IMR-90 (cell line): ENCODE data around the gene CREG1. TPM values are rescaled to one million over a fixed set of nuclear protein-coding genes. Genes with fewer than 3 reads are reported as not detected.

Source experiments
- ATAC-seq: fragments of 200-7000 bp; cut with Tn5 transposase; 2 replicates; pipeline ENCODE4 v1.9.1; 2020; ENCODE audit warnings: low read depth, mild to moderate bottlenecking, moderate library complexity
- BruUV-seq: library from RNA; stranded (reverse); fragments of 400-500 nt; replicated peaks from 2 replicates; lab custom pipeline; 2021; lab: Mats Ljungman, UMichigan
- CTCF ChIA-PET: fragments of 300-600 bp; formaldehyde crosslinking; extraction: SDS; loops from one replicate; lab custom pipeline; 2021; ENCODE audit warnings: antibody characterized with exemption; lab: Yijun Ruan, JAX
- POLR2A ChIA-PET: fragments of 300-600 bp; sonication (Branson Sonifier 250); formaldehyde crosslinking; loops from one replicate; lab custom pipeline; 2022; ENCODE audit warnings: antibody characterized with exemption; ENCODE audit not compliant: unreplicated experiment; lab: Charles Lee
- DNase-seq: peaks from one replicate; pipeline ENCODE4 v3.0.0; 2013
- H2AFZ ChIP-seq: replicated peaks from 2 replicates; pipeline ENCODE3; 2013; ENCODE audit warnings: low read length, mild to moderate bottlenecking; ENCODE audit not compliant: poor library complexity
- H2AK5ac ChIP-seq: 2 replicates; pipeline ENCODE4 v1.6.1; 2013; ENCODE audit warnings: low read depth, low read length, inconsistent platforms
- H2AK9ac ChIP-seq: replicated peaks from 2 replicates; pipeline ENCODE3; 2013; ENCODE audit warnings: mild to moderate bottlenecking, low read depth, low read length, moderate library complexity; ENCODE audit not compliant: poor library complexity
- H2BK120ac ChIP-seq: 2 replicates; pipeline ENCODE4 v1.6.1; 2013; ENCODE audit warnings: low read depth, low read length, inconsistent platforms
- H2BK15ac ChIP-seq: 3 replicates; pipeline ENCODE4 v1.6.1; 2013; ENCODE audit warnings: low read depth, low read length, inconsistent platforms
- H2BK20ac ChIP-seq: 2 replicates; pipeline ENCODE4 v1.6.1; 2013; ENCODE audit warnings: low read depth, mild to moderate bottlenecking, inconsistent platforms, low read length, moderate library complexity
- H2BK5ac ChIP-seq: 2 replicates; pipeline ENCODE4 v1.6.1; 2013; ENCODE audit warnings: mild to moderate bottlenecking, low read depth, low read length, inconsistent platforms; ENCODE audit not compliant: poor library complexity, severe bottlenecking
- H3K14ac ChIP-seq: replicated peaks from 2 replicates; pipeline ENCODE4 v1.6.1; 2013; ENCODE audit warnings: low read depth, low read length, inconsistent platforms
- H3K18ac ChIP-seq: 2 replicates; pipeline ENCODE4 v1.6.1; 2013; ENCODE audit warnings: low read depth, low read length, control low read depth
- H3K23ac ChIP-seq: 2 replicates; pipeline ENCODE4 v1.6.1; 2013; ENCODE audit warnings: low read depth, low read length, inconsistent platforms
- H3K27ac ChIP-seq: 2 replicates; pipeline ENCODE4 v1.5.1; 2013; ENCODE audit warnings: mild to moderate bottlenecking, control low read depth, low read length; ENCODE audit not compliant: insufficient read depth
- H3K27me3 ChIP-seq: 2 replicates; pipeline ENCODE4 v1.6.1; 2013; ENCODE audit warnings: low read length; ENCODE audit not compliant: control insufficient read depth, insufficient read depth
- H3K36me3 ChIP-seq: 2 replicates; pipeline ENCODE4 v1.6.1; 2013; ENCODE audit warnings: low read length, mixed read lengths; ENCODE audit not compliant: control insufficient read depth, insufficient read depth
- H3K4ac ChIP-seq: 2 replicates; pipeline ENCODE4 v1.6.1; 2013; ENCODE audit warnings: low read depth, low read length, inconsistent platforms
- H3K4me1 ChIP-seq: 2 replicates; pipeline ENCODE4 v1.6.1; 2013; ENCODE audit warnings: low read length, mixed read lengths; ENCODE audit not compliant: control insufficient read depth, insufficient read depth
- H3K4me2 ChIP-seq: 2 replicates; pipeline ENCODE4 v1.6.1; 2013; ENCODE audit warnings: low read depth, mild to moderate bottlenecking, control low read depth, low read length, moderate library complexity
- H3K4me3 ChIP-seq: 2 replicates; pipeline ENCODE4 v1.5.1; 2013; ENCODE audit warnings: low read depth, mild to moderate bottlenecking, control low read depth, low read length, moderate library complexity; ENCODE audit not compliant: insufficient read depth
- H3K56ac ChIP-seq: 2 replicates; pipeline ENCODE4 v1.6.1; 2013; ENCODE audit warnings: low read length, inconsistent platforms; ENCODE audit not compliant: insufficient read depth; ENCODE audit errors: extremely low read depth
- H3K79me1 ChIP-seq, 2 experiments: 2 replicates each; pipeline ENCODE4 v1.6.1; 2013; ENCODE audit warnings: low read length in 2 of 2, inconsistent platforms in 1 of 2, low read depth in 1 of 2
- H3K9ac ChIP-seq: 2 replicates; pipeline ENCODE4 v1.6.1; 2013; ENCODE audit warnings: low read depth, low read length, control low read depth
- H3K9me1 ChIP-seq: 2 replicates; pipeline ENCODE4 v1.6.1; 2013; ENCODE audit warnings: low read length, inconsistent platforms; ENCODE audit not compliant: insufficient read depth
- H3K9me3 ChIP-seq: 2 replicates; pipeline ENCODE4 v1.6.1; 2013; ENCODE audit warnings: low read length; ENCODE audit not compliant: control insufficient read depth, insufficient read depth
- H4K20me1 ChIP-seq: 2 replicates; pipeline ENCODE4 v1.6.1; 2013; ENCODE audit warnings: low read length, inconsistent platforms; ENCODE audit not compliant: insufficient read depth
- H4K5ac ChIP-seq: 2 replicates; pipeline ENCODE4 v1.6.1; 2013; ENCODE audit warnings: mild to moderate bottlenecking, low read depth, low read length, control low read depth
- H4K8ac ChIP-seq, 2 experiments: 2 replicates each; pipeline ENCODE4 v1.6.1; 2013; ENCODE audit warnings: low read depth in 2 of 2, low read length in 2 of 2, control low read depth in 1 of 2, inconsistent platforms in 1 of 2
- H4K91ac ChIP-seq: 2 replicates; pipeline ENCODE4 v1.6.1; 2013; ENCODE audit warnings: low read depth, low read length, inconsistent platforms; ENCODE audit not compliant: insufficient read depth
- CHD1 ChIP-seq: IDR thresholded peaks from 2 replicates; pipeline ENCODE4 v1.6.1; 2012; ENCODE audit warnings: low read depth, low read length, improper control_type of control experiment
- MAFK ChIP-seq: IDR thresholded peaks from 2 replicates; pipeline ENCODE4 v1.6.1; 2012; ENCODE audit warnings: low read depth, low read length, improper control_type of control experiment
- POLR2A ChIP-seq: IDR thresholded peaks from 2 replicates; pipeline ENCODE4 v1.6.1; 2012; ENCODE audit warnings: mild to moderate bottlenecking, low read depth, low read length
- RAD21 ChIP-seq: IDR thresholded peaks from 2 replicates; pipeline ENCODE4 v1.6.1; 2012; ENCODE audit warnings: low read length, improper control_type of control experiment
- RCOR1 ChIP-seq: IDR thresholded peaks from 2 replicates; pipeline ENCODE4 v1.6.1; 2012; ENCODE audit warnings: mild to moderate bottlenecking, low read length, improper control_type of control experiment; ENCODE audit not compliant: insufficient replicate concordance
- RFX5 ChIP-seq: IDR thresholded peaks from 2 replicates; pipeline ENCODE4 v1.8.0; 2012; ENCODE audit warnings: low read depth, mild to moderate bottlenecking, low read length, moderate library complexity
- WGBS, 2 experiments: methylation state at CpG; one replicate each; pipeline versions ENCODE4 v1.1.5 to v1.1.7; 2013; ENCODE audit warnings: missing lambda C conversion rate in 2 of 2; ENCODE audit not compliant: insufficient read length in 1 of 2; ENCODE audit errors: extremely low coverage in 2 of 2; 5-methylcytosine and 5-hydroxymethylcytosine counted together
- dilution Hi-C: fragments of 300-500 bp; cut with HindIII; formaldehyde crosslinking; loops from one replicate; pipeline ENCODE4 v1.14.3; 2018; ENCODE audit warnings: low sequenced_read_pairs; ENCODE audit not compliant: unreplicated experiment
- in situ Hi-C: fragments of 300-500 bp; cut with MboI; formaldehyde crosslinking; loops from 3 replicates; pipeline ENCODE4 v1.14.3; 2019; ENCODE audit warnings: low sequenced_read_pairs, inconsistent platforms, mixed read lengths
- intact Hi-C: fragments of 100-400 bp; cut with micrococcal nuclease; formaldehyde crosslinking; loops from 2 replicates; pipeline ENCODE4 v1.10.0; 2022
- polyA plus RNA-seq, 3 experiments: library from polyadenylated mRNA; depleted of rRNA; stranded (reverse); fragments of >200 nt; gene quantifications; 2 replicates each; pipeline ENCODE4 v1.2.3, GENCODE V29; 2012; ENCODE audit warnings: low replicate concordance in 1 of 3
- total RNA-seq: library from RNA; depleted of rRNA; stranded (reverse); fragments of >200 nt; gene quantifications from 2 replicates; pipeline ENCODE4 v1.2.3, GENCODE V29; 2012
- TF ChIP-seq, protein P1 (sequence below): conservative IDR thresholded peaks from 2 replicates; pipeline ENCODE4 v1.5.1; 2012; ENCODE audit warnings: mild to moderate bottlenecking, low read depth, low read length, improper control_type of control experiment

Gene CREG1
- total and polyA plus RNA-seq, 2 of the 4 experiments (the other 2 are of a cell fraction), result 2.9 to 6.4 TPM

DNA sequence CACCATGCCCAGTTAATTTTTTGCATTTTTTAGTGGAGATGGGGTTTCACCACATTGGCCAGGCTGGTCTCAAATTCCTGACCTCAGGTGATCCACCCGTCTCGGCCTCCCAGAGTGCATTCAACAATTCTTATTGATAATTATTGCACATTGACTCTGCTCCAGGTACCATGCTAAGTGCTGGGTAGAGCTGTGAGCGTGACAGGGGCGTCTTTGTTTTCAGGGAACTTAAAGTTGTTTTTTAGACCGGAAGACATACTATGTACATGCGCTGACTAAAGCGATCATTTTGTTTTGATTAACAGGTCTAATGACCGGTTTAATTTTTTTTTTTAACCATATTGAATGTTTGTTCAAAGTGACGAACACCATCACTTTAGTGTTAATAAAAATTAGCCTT is 39.3 kb downstream of the CREG1 start:
- in situ Hi-C loops, result no loop called here
- H3K4me1 ChIP-seq, result no peaks in the 10 kb centered on the region
- TF ChIP-seq RAD21 (no peak), CHD1 (no peak), RFX5 (no peak), MAFK (no peak), POLR2A (no peak), RCOR1 (no peak)
- TF ChIP-seq, protein P1, sequence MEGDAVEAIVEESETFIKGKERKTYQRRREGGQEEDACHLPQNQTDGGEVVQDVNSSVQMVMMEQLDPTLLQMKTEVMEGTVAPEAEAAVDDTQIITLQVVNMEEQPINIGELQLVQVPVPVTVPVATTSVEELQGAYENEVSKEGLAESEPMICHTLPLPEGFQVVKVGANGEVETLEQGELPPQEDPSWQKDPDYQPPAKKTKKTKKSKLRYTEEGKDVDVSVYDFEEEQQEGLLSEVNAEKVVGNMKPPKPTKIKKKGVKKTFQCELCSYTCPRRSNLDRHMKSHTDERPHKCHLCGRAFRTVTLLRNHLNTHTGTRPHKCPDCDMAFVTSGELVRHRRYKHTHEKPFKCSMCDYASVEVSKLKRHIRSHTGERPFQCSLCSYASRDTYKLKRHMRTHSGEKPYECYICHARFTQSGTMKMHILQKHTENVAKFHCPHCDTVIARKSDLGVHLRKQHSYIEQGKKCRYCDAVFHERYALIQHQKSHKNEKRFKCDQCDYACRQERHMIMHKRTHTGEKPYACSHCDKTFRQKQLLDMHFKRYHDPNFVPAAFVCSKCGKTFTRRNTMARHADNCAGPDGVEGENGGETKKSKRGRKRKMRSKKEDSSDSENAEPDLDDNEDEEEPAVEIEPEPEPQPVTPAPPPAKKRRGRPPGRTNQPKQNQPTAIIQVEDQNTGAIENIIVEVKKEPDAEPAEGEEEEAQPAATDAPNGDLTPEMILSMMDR, result no peak
- H3K9me1 ChIP-seq, result no peaks in the 10 kb centered on the region
- H4K20me1 ChIP-seq, result no peaks in the 10 kb centered on the region
- H2BK120ac ChIP-seq, result no peak overlapping the region
- H3K9me3 ChIP-seq, result no peaks in the 10 kb centered on the region
- H3K23ac ChIP-seq, result no peak overlapping the region
- H2AK9ac ChIP-seq, result no peak overlapping the region
- no peaks in the 10 kb centered on the region for H3K36me3 ChIP-seq
- no peak overlapping the region for H4K8ac ChIP-seq
- BruUV-seq, result no TSS peak
- H2BK15ac ChIP-seq, result no peak overlapping the region
- H2AFZ ChIP-seq, result no peak overlapping the region
- ChIA-PET CTCF (no interaction called here), POLR2A (interaction anchor here (0.7 kb wide), 1 partner anchor 704 kb away, joined by 3 read pairs; no protein-coding TSS in a partner anchor)
- H3K4me2 ChIP-seq, result no peak overlapping the region
- dilution Hi-C loops, result no loop called here
- H3K27me3 ChIP-seq, result peaks cover 7% of the 10 kb centered on the region
- WGBS, 2 experiments, result no CpG with 5 or more reads among the region's 9 CpGs
- H3K56ac ChIP-seq, result no peak overlapping the region
- DNase-seq, result no peak
- H2BK5ac ChIP-seq, result no peak overlapping the region
- H3K27ac ChIP-seq, result no peak overlapping the region
- no peak overlapping the region for H4K5ac ChIP-seq
- intact Hi-C loops, result no loop called here
- H3K18ac ChIP-seq, result no peak overlapping the region
- H3K14ac ChIP-seq, result no peak overlapping the region
- H4K91ac ChIP-seq, result no peak overlapping the region
- no peak overlapping the region for H2AK5ac ChIP-seq
- H3K79me1 ChIP-seq, result no peaks in the 10 kb centered on the region
- H3K9ac ChIP-seq, result no peak overlapping the region
- no peak for ATAC-seq
- no peak overlapping the region for H2BK20ac ChIP-seq
- no peak overlapping the region for H3K4me3 ChIP-seq
- H3K4ac ChIP-seq, result no peak overlapping the region
